ENCODE measurements around the gene MADCAM1.

Gene MADCAM1

GRCh38 chr19:498511-498891, 2.2 kb downstream of the MADCAM1 start:
- H3K4me3 ChIP-seq (ENCODE audit: low read depth, low read length) = no peak overlapping the region
- no peak for DNase-seq
- in situ Hi-C loops (cut with HindIII; ENCODE audit: low pct_ligation_motif_present, low sequenced_read_pairs) = no loop called here
- no peak for TF ChIP-seq CTCF (IDR thresholded peaks at IDR 0.05; ENCODE audit: low read depth, low read length, missing control alignments)
- H3K27ac ChIP-seq = no peak overlapping the region
- H3K36me3 ChIP-seq (replicated peaks) = no peaks in the 10 kb centered on the region
- peaks cover 19% of the 10 kb centered on the region for H3K27me3 ChIP-seq (replicated peaks)

GRCh38 chr19:498977-499623, 2.8 kb downstream of the MADCAM1 start:
- no peaks in the 10 kb centered on the region for H3K36me3 ChIP-seq (replicated peaks)
- in situ Hi-C loops (cut with HindIII; ENCODE audit: low pct_ligation_motif_present, low sequenced_read_pairs) = no loop called here
- H3K27ac ChIP-seq = no peak overlapping the region
- no peak for DNase-seq
- TF ChIP-seq CTCF (IDR thresholded peaks at IDR 0.05; ENCODE audit: low read depth, low read length, missing control alignments) = no peak
- H3K27me3 ChIP-seq (replicated peaks) = peaks cover 19% of the 10 kb centered on the region
- H3K4me3 ChIP-seq (ENCODE audit: low read depth, low read length) = no peak overlapping the region

- no peaks in the 10 kb centered on the region for H3K36me3 ChIP-seq (replicated peaks)
- peaks cover 15% of the 10 kb centered on the region for H3K27me3 ChIP-seq (replicated peaks)
- TF ChIP-seq CTCF (IDR thresholded peaks at IDR 0.05; ENCODE audit: low read depth, low read length, missing control alignments) = no peak
- no peak for DNase-seq
- H3K4me3 ChIP-seq (ENCODE audit: low read depth, low read length) = no peak overlapping the region
- H3K27ac ChIP-seq = no peak overlapping the region
- in situ Hi-C loops (cut with HindIII; ENCODE audit: low pct_ligation_motif_present, low sequenced_read_pairs) = no loop called here
Observed at GRCh38 chr19:501646-502045, 5.4 kb downstream of the MADCAM1 start.

- no peak overlapping the region for H3K27ac ChIP-seq
- no peaks in the 10 kb centered on the region for H3K36me3 ChIP-seq (replicated peaks)
- no peak for TF ChIP-seq CTCF (IDR thresholded peaks at IDR 0.05; ENCODE audit: low read depth, low read length, missing control alignments)
- no peaks in the 10 kb centered on the region for H3K27me3 ChIP-seq (replicated peaks)
- DNase-seq = no peak
- in situ Hi-C loops (cut with HindIII; ENCODE audit: low pct_ligation_motif_present, low sequenced_read_pairs) = no loop called here
- no peak overlapping the region for H3K4me3 ChIP-seq (ENCODE audit: low read depth, low read length)
Observed at GRCh38 chr19:504616-505015, 8.3 kb downstream of the MADCAM1 start.

- H3K4me3 ChIP-seq (ENCODE audit: low read depth, low read length) = peak overlapping the region; percentile 86
Observed at GRCh38 chr19:506404-507285, 10.4 kb downstream of the MADCAM1 start.

More at GRCh38 chr19:506404-507285, 10.4 kb downstream of the MADCAM1 start:
- DNase-seq = peak; percentile 100
- peak; percentile 100 for TF ChIP-seq CTCF (IDR thresholded peaks at IDR 0.05; ENCODE audit: low read depth, low read length, missing control alignments)
- Histone ChIP-seq H3K27me3 (replicated peaks) (no peaks in the 10 kb centered on the region), H3K27ac (peak overlapping the region; percentile 88), H3K36me3 (replicated peaks) (no peaks in the 10 kb centered on the region)
- in situ Hi-C loops (cut with HindIII; ENCODE audit: low pct_ligation_motif_present, low sequenced_read_pairs) = no loop called here

All from brain microvascular endothelial cell (primary cell).